GM10248 (cell line): ENCODE results near the gene PLEKHA6.

ENCODE experiments used
- CTCF ChIA-PET: fragments of 300-600 bp; sonication (Branson Sonifier 250); formaldehyde crosslinking; extraction: SDS; loops from one replicate; lab custom pipeline; 2021; ENCODE audit warnings: antibody characterized with exemption; lab: Yijun Ruan, JAX
- POLR2A ChIA-PET: fragments of 350-650 bp; sonication (Branson Sonifier 250); formaldehyde crosslinking; extraction: SDS; loops from one replicate; lab custom pipeline; 2020; ENCODE audit warnings: antibody characterized with exemption; lab: Yijun Ruan, JAX
- DNase-seq: peaks from one replicate; pipeline ENCODE4 v3.0.0; 2012; ENCODE audit errors: extremely low spot score
- TF ChIP-seq, protein P1 (sequence below): IDR thresholded peaks from 2 replicates; pipeline ENCODE4 v1.5.1; 2012; ENCODE audit warnings: mild to moderate bottlenecking, low read depth; ENCODE audit errors: extremely low read depth, missing control alignments, control extremely low read depth

PLEKHA6 gene

DNA sequence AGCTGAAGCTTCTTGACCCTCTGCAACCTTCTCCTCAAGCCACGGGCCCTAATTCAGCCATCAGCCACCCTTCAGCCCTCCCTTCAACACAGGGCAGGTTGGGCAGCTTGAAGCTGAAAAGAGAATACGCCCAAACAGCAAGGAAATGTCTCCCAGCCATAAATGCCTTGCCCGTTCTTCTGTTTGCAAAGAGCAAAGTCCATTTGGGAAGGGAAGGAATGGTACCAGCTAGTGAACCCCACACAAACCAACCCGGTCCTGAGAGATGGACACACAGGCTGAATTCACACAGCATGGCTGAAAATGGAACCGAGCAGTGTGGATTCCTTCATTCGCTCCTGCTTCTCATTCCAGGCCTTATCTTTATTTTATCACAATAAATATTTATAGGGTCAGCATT, 11.5 kb downstream of the PLEKHA6 start:
- CTCF ChIA-PET: interaction anchor here (1.0 to 7.5 kb wide), 2 partner anchors 14 to 21 kb away, joined by 3 to 55 read pairs; no protein-coding TSS in a partner anchor
- POLR2A ChIA-PET: no interaction called here
- DNase-seq: no peak
- TF ChIP-seq, protein P1, sequence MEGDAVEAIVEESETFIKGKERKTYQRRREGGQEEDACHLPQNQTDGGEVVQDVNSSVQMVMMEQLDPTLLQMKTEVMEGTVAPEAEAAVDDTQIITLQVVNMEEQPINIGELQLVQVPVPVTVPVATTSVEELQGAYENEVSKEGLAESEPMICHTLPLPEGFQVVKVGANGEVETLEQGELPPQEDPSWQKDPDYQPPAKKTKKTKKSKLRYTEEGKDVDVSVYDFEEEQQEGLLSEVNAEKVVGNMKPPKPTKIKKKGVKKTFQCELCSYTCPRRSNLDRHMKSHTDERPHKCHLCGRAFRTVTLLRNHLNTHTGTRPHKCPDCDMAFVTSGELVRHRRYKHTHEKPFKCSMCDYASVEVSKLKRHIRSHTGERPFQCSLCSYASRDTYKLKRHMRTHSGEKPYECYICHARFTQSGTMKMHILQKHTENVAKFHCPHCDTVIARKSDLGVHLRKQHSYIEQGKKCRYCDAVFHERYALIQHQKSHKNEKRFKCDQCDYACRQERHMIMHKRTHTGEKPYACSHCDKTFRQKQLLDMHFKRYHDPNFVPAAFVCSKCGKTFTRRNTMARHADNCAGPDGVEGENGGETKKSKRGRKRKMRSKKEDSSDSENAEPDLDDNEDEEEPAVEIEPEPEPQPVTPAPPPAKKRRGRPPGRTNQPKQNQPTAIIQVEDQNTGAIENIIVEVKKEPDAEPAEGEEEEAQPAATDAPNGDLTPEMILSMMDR: no peak

DNA sequence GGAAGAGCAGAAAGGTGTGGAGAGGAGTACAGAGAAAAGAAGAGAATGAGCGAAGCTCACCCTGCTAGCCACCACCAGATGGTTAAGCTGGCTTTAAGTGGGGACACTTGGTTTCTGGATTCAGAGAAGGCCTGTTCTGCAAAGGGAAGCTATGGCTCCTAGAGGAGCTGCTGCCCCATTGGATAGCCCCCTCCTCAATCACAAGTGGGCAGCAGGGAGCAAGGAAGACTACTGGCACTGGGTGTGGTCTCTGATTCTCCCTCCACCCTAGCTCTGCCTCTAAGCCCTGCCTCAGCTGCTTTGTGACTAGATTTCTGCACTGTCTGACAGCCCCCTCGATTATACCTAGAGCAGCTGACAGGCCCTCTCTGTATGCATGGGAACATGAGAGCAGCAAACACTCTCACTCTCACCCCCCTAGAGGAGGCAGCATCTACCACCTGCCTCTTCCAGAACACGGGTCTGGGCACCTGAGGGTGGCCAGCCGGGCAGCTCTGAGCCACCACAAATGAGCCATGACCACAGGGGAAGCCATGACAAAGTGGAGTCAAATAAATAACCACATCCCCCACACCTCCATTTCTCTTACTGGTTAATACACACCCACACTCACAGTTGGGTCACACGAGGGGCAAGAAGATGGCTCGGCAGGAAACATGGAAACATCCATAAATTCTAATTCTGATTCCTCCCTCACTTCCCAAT, 13.6 kb downstream of the PLEKHA6 start:
- ChIA-PET POLR2A (no interaction called here), CTCF (interaction anchor here (1.0 to 1.2 kb wide), 4 partner anchors 11 to 461 kb away, joined by 3 to 8 read pairs (median 3); no protein-coding TSS in a partner anchor)
- DNase-seq: no peak
- TF ChIP-seq, protein P1: no peak

DNA sequence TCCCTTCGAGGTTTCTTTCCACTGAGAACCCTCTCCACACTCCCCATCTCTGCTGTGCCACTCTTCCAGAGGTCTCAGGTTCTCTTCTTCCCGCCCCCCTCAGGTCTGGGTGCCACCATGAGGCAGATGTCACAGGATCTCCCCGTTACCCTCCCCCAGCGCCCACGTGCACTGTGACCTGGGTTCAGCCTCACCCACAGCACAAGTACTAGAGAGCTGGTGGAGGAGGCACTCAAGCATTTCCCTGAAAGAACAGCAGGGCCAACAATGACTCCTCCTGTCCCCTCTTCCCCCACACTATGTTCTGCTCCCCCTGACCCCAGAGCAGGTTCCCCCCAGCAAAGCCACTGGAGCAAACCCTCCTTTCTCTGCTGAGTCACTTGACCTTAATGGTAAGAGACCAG, 14.3 kb downstream of the PLEKHA6 start:
- TF ChIP-seq, protein P1: no peak
- ChIA-PET CTCF (interaction anchor here (1.1 to 1.2 kb wide), 3 partner anchors 18 to 461 kb away, joined by 3 to 8 read pairs (median 3); no protein-coding TSS in a partner anchor), POLR2A (no interaction called here)
- DNase-seq: no peak

DNA sequence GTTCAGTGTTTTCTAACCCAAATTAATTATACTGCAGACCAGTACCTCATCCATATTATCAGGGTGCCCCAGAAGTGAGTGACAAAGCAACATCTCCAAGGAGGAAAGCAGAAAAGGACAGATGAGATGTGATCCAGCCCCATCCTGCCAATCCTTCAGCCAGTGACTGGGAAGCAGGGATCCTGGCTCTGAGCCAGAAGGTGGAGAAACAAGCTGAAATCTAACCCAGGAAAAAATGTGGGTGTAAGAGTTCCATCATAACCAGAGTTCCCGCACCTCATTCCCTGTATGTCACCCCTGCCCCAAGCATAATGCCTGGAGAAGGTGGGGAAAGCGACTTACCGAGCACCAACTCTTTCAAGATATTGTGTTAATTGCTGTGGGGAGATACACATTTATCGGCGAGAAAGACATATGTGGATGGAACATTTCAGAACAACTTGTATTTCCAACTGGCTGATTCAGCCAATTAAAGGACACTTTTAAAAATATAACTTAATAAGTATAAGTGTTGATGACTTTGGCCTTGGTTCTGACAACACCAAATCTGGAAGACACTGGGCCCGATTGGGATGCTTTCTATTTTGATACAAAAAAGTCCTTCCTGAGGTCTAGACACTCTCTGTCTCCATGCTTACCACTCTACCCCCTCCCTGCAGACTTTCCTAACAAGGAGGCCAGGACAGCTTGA, 14.9 kb downstream of the PLEKHA6 start:
- CTCF ChIA-PET: interaction anchor here (0.9 to 1.7 kb wide), 3 partner anchors 9 to 81 kb away, joined by 3 to 5 read pairs (median 3); partner anchors contain the start of gene PLEKHA6
- POLR2A ChIA-PET: no interaction called here
- TF ChIP-seq, protein P1: no peak
- DNase-seq: no peak

DNA sequence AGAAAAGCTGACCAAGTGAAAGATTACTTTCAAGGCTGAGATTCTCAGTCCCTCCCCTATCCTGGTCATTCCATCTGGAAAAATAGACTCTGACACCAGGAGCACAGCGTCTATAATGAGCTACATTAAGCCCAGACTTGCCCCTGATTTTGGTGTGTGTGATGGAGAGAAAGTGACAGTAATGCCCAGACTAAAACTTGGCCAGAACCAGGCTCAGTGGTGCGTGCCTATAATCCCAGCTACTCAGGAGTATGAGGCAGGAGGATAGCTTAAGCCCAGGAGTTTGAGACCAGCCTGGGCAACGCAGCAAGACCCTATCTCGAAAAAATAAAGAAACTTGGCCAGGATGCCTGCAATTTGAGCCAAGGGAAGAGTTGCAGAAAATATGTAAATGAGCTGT, 15.9 kb downstream of the PLEKHA6 start:
- ChIA-PET CTCF (interaction anchor here (0.9 to 1.7 kb wide), 7 partner anchors 10 to 403 kb away, joined by 3 to 5 read pairs (median 4); partner anchors contain the start of gene PLEKHA6), POLR2A (no interaction called here)
- DNase-seq: no peak
- TF ChIP-seq, protein P1: no peak

DNA sequence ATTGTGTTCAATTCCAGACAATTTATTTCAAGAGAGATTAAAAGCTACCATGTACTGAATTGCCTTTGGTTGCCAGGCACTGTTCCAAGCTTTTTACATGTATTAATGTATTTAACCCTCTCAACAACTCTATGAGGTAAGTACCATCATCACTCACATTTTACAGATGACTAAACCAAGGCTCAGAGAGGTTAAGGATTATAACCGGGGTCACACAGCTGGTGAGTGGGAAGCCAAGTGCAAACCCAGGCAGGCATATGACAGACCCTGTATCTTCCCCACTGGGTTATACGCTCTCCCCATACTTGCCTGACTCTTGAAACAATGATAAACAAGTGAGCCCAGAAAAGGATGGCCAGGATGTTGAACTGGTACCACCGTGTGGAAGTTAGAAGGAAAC, 16.5 kb downstream of the PLEKHA6 start:
- TF ChIP-seq, protein P1: no peak
- DNase-seq: no peak
- ChIA-PET CTCF (interaction anchor here (1.0 to 2.5 kb wide), 7 partner anchors 8 to 136 kb away, joined by 3 to 11 read pairs (median 4); no protein-coding TSS in a partner anchor), POLR2A (no interaction called here)
